Keratinocyte (primary cell): Measurements from ENCODE around the gene ADAMTSL3.

Experiments used
- EZH2 ChIP-seq: IDR thresholded peaks from one replicate; pipeline ENCODE4 v1.6.1; 2012; ENCODE audit warnings: inconsistent platforms, mild to moderate bottlenecking, low read length, moderate library complexity
- TF ChIP-seq, protein P1 (sequence below), 3 experiments: IDR thresholded peaks in 1 of 3; conservative IDR thresholded peaks in 1 of 3; optimal IDR thresholded peaks in 1 of 3; 2 replicates in 2 of 3; 3 replicates in 1 of 3; pipeline versions ENCODE3 to v1.5.1; 2011; ENCODE audit warnings: low read length in 3 of 3, mild to moderate bottlenecking in 3 of 3, moderate library complexity in 2 of 3, control low read depth in 1 of 3, inconsistent platforms in 1 of 3; ENCODE audit not compliant: insufficient read depth in 2 of 3; ENCODE audit errors: extremely low read depth in 1 of 3

- TF ChIP-seq, protein P1, sequence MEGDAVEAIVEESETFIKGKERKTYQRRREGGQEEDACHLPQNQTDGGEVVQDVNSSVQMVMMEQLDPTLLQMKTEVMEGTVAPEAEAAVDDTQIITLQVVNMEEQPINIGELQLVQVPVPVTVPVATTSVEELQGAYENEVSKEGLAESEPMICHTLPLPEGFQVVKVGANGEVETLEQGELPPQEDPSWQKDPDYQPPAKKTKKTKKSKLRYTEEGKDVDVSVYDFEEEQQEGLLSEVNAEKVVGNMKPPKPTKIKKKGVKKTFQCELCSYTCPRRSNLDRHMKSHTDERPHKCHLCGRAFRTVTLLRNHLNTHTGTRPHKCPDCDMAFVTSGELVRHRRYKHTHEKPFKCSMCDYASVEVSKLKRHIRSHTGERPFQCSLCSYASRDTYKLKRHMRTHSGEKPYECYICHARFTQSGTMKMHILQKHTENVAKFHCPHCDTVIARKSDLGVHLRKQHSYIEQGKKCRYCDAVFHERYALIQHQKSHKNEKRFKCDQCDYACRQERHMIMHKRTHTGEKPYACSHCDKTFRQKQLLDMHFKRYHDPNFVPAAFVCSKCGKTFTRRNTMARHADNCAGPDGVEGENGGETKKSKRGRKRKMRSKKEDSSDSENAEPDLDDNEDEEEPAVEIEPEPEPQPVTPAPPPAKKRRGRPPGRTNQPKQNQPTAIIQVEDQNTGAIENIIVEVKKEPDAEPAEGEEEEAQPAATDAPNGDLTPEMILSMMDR (optimal IDR thresholded peaks at IDR 0.05 in 1 of 3, IDR thresholded peaks at IDR 0.05 in 1 of 3, conservative IDR thresholded peaks at IDR 0.05 in 1 of 3; ENCODE audit: extremely low read depth in 1 of 3, insufficient read depth in 2 of 3, low read length in 3 of 3), result peak; percentile 54 to 65 (median 56)
- no peak for TF ChIP-seq EZH2
These were observed 369.7 kb downstream of the ADAMTSL3 start for GRCh38 chr15:84023636-84024035.
